ENCODE measurements around the gene ELMO3.

The ELMO3 gene

DNA sequence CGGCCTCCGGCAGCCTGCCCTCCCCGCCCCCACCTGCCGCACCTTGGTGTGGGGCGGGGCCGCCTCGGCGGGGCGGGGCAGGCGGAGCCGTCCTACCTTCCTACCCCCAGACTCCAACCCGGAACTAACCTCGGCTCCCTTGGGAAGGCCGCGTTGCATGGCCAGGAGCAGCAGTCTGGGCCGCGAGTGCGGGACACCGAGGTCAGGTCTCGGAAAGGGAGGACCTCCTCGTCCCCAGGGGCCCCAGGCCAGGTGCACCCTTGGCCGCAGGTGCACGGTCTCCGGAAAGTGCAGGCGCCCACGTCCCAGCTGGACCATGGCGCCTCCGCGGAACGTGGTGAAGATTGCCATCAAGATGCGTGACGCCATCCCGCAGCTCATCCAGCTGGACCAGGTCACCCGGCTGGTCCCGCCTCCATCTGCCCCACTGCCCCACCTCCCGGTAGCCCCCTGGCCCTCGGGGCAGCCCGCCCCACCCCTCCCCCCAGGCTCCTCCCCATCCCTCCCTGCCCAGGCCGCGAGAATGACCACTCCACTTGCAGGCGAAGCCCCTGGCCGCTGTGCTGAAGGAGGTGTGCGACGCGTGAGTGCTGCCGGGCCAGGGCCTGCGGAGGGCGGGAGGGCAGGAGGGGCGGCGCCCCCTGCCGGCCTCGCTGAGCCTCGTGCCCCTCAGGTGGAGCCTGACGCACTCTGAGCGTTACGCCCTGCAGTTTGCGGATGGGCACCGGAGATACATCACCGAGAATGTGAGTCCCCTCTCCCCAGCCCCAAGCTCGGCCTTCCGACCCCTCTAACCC lies at the start of gene ELMO3:
ELMO3 (plus strand) TSS at position 121 of the 797 bp plus-strand sequence; CDS start at position 317, 196 bp downstream.
- DNase-seq (ENCODE audit: low read depth), result no peak

DNA sequence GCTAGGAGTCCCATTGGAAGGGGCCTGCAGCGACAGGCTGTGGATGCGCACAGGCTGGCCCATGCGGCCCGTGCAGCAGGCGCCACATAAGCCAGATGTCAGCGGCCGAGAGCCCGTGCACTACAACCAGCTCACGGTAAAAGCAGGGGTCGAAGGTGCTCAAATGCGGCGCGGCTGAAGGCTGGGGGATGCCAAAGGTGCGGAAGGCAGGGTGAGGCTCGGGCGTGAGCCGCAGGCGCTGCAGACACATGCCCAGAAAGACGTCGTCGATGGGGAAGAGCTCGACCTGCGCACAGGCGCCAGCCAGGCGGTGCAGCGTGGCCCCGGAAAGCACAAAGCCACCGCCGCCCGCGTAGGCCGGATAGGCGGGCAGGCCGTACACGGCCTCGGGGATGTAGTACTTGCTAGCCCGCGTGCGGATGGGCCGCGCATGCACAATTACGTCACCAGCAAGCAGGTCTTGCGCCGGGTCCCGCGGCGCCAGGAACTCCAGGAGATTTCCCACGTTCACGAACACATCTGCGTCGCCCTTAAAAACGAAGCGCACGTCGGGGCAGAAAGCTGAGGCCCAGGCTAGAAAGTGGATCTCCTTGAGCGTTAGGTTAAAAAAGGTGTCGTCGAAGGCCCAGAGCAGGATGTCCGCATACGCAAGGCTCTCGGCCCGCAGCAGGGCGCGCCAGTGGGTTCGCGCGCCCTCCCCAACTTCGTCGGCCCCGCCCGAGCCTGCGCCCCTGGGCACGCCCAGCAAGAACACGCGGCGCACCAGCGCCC lies 49.5 kb upstream of the ELMO3 start:
- DNase-seq (ENCODE audit: low read depth), result no peak

DNA sequence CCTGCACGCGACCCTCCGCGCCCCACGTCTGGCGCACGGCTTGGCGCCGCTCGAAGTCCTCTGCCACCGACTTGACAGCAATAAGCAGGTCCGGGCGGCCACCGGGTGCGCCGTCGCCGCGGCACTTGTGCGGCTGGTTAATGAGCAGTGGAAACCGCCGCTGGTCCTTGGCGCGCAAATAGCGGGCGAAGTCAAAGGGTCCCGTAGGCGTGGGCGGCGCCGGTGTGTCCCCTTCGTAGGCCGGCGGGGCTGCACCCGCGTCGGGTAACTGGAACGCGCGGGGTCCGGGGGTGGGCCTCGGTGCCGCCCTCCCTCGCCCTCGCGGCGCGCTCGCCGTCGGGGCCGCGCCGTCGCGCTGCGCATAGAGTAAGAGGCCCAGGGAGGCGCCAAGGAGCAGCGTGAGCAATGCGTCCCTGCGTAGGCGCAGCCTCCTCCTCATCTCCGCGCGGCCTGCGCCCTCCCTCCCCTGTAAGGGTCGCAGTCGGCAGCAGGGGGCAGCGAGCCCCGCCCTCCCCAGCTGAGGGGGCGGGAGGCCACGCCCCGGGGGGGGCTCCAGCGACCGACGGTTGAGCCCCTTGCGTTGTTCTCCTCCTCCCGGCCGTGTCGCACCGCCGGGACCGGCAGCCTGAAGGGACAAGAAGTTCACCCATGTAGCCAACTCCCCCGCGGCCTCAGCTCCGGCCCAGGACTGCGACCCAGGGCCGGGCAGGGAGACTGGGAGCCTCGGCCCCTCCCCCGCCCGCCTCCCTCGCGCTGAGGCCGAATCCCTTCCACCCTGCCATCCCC lies 48.7 kb upstream of the ELMO3 start:
- DNase-seq (ENCODE audit: low read depth), result no peak

DNA sequence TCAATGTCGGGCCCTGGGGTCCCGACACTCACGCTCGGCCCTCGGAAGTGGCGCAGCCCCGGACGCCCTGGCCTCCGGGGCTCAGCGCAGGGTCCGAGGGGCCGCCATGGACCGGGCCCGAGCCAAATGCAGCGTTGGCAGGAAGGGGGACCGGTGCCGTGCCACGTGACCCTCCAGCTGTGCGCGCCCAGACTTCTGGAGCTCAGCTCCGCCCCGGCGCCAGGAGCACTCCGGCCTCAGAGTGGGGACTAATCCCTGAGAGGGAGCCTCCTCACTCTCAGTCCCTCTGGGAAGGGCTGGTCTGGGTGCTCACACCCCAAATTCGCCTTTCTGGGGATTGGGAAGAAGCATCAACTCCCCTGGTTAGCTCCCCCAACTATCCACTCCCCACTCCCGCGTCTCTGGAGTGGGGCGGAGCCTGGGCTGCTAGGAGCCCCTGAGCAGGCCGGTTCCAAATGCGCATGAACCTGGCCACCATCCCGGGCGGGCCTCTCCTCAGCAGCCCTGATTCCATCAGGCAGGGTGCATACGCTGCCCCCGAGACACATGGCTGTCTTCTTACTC lies 48.0 kb upstream of the ELMO3 start, which contains the start of gene B3GNT9:
B3GNT9 (minus strand) TSS at position 166 of the 564 bp plus-strand sequence. CDS start 513 bp downstream, outside the sequence.
- DNase-seq (ENCODE audit: low read depth), result no peak

GRCh38 chr16:67151431-67152097 lies 47.4 kb upstream of the ELMO3 start:
- no peak for DNase-seq (ENCODE audit: low read depth)

- no peak for DNase-seq (ENCODE audit: low read depth)
These were observed 44.2 kb upstream of the ELMO3 start for GRCh38 chr16:67154578-67155294.

- peak; percentile 75 for DNase-seq (ENCODE audit: low read depth)
These were observed 43.4 kb upstream of the ELMO3 start for GRCh38 chr16:67155295-67156142.

DNA sequence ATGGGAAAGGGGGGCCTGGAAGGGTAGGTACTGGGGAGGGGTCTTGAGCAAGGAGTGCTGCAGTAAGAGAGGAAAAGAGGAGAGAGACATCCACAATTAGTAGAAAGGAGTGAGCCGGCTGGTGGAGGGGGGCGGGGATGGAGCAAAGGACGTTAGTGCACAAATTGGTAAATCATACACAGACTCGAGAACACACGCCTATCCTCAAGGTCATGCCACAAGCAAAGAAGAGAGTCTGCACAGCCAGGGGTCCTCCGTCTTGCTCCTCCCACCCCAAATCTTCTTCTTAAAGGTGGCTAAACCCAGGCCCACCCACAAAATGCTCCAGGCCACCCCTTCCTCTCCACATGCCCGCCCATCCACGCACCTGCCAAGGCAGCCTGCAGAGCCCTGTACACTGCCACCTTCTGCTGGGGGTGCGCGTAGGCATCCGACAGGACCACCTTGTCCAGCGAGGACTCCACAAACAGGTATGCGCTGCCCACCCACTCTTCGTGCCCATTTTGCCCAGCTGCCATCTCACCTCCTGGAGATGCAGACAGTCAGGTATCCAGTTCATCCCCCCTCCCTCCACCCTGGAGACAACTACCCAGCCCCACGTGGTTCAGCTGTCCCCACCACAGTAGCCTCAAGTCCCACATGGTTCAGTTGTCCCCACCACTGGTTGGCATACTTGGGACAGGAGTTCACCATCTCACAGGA lies 42.6 kb upstream of the ELMO3 start:
- DNase-seq (ENCODE audit: low read depth), result no peak

DNA sequence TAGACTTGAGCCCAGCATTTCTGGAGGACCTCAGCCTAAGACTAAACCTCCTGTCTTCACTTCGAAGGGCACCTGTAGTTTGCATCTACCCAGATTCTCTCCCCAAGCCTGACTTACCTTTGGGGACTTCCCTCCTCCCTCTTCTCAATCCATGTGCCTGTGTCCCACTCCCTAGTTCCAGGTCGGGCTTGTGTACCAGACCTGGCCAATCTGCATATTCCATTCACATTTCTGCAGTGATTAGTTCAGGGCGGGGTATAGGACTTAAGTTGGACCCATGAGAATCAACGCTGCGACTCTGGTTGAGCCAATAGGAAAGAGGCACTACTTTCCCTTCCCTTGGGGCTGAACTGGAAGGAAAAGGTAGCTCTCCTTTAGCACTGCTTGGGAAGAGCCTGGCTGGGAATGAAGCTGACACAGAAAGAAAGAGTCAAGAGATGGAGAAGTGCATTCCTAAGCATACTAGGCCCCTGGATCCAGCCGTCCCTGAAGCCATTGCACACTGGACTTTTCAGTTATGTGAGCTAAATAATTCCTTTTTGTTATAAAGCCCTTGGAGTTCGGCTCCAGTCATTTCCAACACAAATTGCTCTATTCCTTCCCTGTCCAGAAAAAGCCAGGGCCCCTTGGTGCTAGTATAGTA lies 41.7 kb upstream of the ELMO3 start:
- no peak for DNase-seq (ENCODE audit: low read depth)

- no peak for DNase-seq (ENCODE audit: low read depth)
These were observed 40.9 kb upstream of the ELMO3 start for GRCh38 chr16:67157892-67158635.

DNA sequence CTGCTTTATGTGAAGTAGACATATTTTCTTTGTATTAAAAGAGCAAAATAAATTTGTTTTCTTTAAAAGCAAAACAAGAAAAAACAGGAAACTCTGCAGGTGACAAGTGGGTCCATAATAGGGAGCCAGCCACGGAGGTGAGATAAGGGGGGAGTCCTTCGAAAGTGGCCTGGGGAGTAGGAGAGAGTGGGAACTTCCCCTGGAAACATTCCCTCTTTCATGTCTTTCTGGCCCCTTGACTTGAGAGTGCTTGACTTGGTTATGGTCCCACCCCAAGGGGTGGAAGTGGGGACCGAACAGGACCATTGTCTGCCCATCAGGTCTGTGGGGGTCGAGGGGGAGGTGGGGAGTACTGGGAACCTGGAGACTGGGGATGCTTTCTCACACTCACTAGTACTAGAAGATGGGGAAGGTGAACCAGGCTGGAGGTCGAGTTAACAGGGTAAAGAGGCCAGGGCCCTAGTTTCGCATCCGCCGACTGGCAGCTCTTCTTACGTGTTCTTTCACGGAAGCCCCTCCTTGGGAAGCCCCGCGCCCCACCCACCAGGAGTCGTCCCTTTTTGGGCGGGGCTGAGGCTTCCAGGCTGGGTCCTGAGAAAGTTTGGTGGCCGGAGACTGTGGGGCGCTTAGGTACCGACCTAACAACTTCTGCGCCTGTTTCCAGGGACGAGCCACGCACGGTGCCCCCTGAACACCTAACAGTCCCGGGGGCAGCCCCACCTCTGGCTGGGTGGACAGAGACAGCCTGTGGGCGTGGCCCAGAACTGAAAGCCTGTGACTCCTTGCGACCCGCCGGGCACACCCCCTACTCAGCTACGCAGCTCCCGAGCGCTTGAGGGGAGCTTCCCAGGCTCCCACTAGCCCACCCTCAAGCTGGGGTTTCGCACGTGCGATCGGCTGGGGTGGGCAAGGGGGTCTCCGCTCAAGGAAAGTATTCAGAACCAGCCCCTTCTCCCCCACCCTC lies 40.0 kb upstream of the ELMO3 start:
- peak; percentile 71 for DNase-seq (ENCODE audit: low read depth)

DNA sequence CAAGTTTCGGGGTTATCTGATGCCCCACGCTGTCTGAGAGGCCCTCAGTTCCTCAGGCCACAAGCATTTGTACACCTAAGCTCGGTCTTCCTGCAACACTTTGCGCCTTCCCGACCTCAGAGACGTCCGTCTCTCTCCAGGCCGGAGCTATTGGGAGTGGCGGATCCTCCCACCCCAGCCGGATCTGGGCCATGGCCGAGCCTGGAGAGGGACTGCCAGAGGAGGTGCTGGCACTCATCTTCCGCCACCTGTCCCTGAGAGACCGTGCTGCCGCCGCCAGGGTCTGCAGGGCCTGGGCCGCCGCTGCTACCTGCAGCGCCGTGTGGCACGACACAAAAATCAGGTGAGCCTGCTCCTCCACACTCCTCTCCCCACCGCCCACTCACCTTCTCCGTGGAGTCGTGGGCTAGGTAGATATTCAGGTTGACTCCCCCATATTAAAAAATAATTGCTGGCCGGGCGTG lies 37.3 kb upstream of the ELMO3 start:
- no peak for DNase-seq (ENCODE audit: low read depth)

- DNase-seq (ENCODE audit: low read depth), result no peak
These were observed 36.3 kb upstream of the ELMO3 start for GRCh38 chr16:67162506-67163163.

DNA sequence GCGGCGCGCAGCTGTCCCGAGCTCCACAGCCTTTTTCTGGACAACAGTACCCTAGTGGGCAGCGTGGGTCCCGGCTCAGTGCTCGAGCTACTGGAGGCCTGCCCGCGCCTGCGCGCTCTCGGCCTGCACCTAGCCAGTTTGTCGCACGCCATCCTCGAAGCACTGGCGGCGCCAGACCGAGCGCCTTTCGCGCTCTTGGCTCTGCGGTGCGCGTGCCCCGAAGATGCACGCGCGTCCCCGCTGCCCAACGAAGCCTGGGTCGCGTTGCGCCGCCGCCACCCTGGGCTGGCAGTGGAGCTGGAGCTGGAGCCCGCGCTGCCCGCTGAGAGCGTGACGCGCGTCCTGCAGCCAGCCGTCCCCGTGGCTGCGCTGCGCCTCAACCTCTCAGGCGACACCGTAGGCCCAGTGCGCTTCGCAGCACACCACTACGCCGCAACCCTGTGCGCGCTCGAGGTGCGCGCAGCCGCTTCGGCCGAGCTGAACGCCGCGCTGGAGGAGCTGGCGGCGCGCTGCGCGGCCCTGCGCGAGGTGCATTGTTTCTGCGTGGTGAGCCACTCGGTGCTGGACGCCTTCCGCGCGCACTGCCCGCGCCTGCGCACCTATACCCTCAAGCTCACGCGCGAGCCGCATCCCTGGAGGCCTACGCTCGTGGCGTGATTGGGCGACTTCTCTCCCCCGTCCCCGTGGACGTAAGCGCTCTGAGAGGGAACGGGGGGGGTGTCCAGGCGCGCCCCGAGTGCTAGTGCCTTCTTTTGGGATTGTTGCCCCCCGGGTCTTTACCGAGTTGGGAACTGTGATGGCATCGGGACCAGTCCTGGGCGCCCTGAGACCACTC lies 35.5 kb upstream of the ELMO3 start:
- no peak for DNase-seq (ENCODE audit: low read depth)

- no peak for DNase-seq (ENCODE audit: low read depth)
These were observed 34.9 kb upstream of the ELMO3 start for GRCh38 chr16:67163999-67164558.
